ENCODE data around the gene KRTAP12-4. TPM values are rescaled to one million over a fixed set of nuclear protein-coding genes. Genes with fewer than 3 reads are reported as not detected.
"Not testable (repeated sequence)": the region's sequence is repeated elsewhere in the genome, so short reads cannot be mapped to it uniquely, and the experiment has no call there.

Gene KRTAP12-4
- total RNA-seq, 1 donor from 2014 or later: not detected

DNA sequence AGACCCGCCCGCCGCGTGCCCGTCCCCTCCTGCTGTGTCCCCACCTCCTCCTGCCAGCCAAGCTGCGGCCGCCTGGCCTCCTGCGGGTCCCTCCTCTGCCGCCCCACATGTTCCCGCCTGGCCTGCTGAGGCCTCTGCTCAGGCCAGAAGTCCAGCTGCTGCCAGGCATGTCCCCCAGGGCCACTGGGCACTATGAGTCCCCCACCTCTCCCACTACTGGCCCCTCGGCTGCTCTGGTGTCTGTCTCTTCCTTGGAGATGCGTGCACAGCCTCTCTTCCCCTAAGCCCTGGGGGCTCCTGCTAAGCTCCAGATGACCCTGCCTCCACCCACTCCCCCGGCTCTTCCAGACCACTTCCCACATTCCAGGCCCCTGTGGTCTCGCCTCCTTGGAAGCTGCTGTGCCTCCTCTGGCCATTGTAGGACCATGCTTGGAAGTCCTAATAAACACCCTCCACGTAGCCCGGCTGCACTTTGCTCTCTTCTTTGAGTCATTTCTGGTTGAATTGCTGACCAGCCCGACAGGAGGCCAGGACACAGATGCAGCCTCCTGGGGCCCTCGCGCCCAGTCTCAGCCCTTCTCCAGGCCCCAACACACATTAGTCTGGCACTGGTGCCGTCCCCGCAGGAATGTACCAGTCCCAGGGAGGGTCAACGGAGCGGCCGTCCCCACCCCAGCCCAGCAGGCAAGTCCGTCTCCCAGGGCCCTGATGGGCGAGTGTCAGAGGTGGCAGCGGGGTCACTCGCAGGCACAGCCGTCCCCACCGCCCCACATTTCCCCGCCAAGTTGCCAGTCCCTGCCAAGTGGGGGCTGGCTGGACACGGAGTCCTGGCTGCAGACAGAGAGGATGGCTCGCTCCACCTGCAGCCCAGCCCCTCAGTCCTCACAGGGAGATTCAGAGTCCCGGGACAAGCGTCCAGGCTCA, 43.6 kb upstream of the KRTAP12-4 start:
- no peak overlapping the region for H3K9ac ChIP-seq (ENCODE audit: low read depth in 1 of 3, low read length in 3 of 3)
- peaks cover 53 to 59% (median 59%) of the 10 kb centered on the region in 3 donors for H3K27me3 ChIP-seq (ENCODE audit: control insufficient read depth in 3 of 3, insufficient read depth in 3 of 3, low read length in 3 of 3)
- peaks cover 0 to 5% (median 3%) of the 10 kb centered on the region in 3 donors for H3K9me3 ChIP-seq (ENCODE audit: control insufficient read depth in 3 of 3, low read length in 3 of 3)
- no peaks in the 10 kb centered on the region for H3K4me1 ChIP-seq (ENCODE audit: control insufficient read depth in 3 of 3, insufficient read depth in 3 of 3, low read length in 3 of 3)
- no peaks in the 10 kb centered on the region for H3K36me3 ChIP-seq (ENCODE audit: control insufficient read depth in 3 of 3, insufficient read depth in 3 of 3, low read length in 3 of 3)
- H3K27ac ChIP-seq (ENCODE audit: low read depth, low read length): no peak overlapping the region
- no peak overlapping the region for H3K4me3 ChIP-seq (ENCODE audit: low read length in 3 of 3)

DNA sequence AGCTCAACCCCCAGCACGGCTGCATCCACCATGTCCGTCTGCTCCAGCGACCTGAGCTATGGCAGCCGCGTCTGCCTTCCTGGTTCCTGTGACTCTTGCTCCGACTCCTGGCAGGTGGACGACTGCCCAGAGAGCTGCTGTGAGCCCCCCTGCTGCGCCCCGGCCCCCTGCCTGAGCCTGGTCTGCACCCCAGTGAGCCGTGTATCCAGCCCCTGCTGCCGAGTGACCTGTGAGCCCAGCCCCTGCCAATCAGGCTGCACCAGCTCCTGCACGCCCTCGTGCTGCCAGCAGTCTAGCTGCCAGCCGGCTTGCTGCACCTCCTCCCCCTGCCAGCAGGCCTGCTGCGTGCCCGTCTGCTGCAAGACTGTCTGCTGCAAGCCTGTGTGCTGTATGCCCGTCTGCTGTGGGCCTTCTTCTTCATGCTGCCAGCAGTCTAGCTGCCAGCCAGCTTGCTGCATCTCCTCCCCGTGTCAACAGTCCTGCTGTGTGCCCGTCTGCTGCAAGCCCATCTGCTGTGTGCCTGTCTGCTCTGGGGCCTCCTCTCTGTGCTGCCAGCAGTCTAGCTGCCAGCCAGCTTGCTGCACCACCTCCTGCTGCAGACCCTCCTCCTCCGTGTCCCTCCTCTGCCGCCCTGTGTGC, 42.8 kb upstream of the KRTAP12-4 start, which contains the start of gene KRTAP10-12:
TSS of gene KRTAP10-12 (plus strand) at position 1 of the 639 bp plus-strand sequence. CDS start at position 31, 30 bp downstream.
- H3K27ac ChIP-seq (ENCODE audit: low read depth, low read length); H3K36me3 ChIP-seq (ENCODE audit: control insufficient read depth in 3 of 3, insufficient read depth in 3 of 3, low read length in 3 of 3); H3K4me1 ChIP-seq (ENCODE audit: control insufficient read depth in 3 of 3, insufficient read depth in 3 of 3, low read length in 3 of 3); H3K4me3 ChIP-seq (ENCODE audit: low read length in 3 of 3); H3K9ac ChIP-seq (ENCODE audit: low read depth in 1 of 3, low read length in 3 of 3): not testable (repeated sequence)
- Histone ChIP-seq H3K27me3 (ENCODE audit: control insufficient read depth in 3 of 3, insufficient read depth in 3 of 3, low read length in 3 of 3) (peaks cover 45 to 52% (median 51%) of the 10 kb centered on the region in 3 donors), H3K9me3 (ENCODE audit: control insufficient read depth in 3 of 3, low read length in 3 of 3) (peaks cover 3 to 11% (median 5%) of the 10 kb centered on the region in 3 donors)

DNA sequence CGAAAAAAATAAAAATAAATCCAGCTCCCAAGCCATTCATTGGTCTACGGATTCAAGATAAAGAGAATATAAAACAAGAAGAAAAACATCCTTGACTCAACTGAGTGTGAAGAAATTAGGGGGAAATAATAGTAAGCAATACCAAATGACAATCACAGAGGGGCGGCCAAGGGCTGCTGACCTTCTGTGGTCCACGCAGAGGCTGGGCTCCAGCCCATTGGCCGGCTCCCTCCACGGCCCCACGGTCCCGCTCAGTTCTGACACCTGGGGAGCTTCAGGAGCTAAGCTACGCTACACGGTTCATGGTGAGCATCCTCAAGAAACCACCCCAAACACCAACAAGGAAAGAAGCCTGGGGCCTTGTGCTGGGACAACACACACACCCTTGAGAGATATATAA, 42.1 kb upstream of the KRTAP12-4 start:
- Histone ChIP-seq H3K4me1 (ENCODE audit: control insufficient read depth in 3 of 3, insufficient read depth in 3 of 3, low read length in 3 of 3) (no peaks in the 10 kb centered on the region), H3K9me3 (ENCODE audit: control insufficient read depth in 3 of 3, low read length in 3 of 3) (peaks cover 3 to 11% (median 5%) of the 10 kb centered on the region in 3 donors), H3K27ac (ENCODE audit: low read depth, low read length) (no peak overlapping the region), H3K36me3 (ENCODE audit: control insufficient read depth in 3 of 3, insufficient read depth in 3 of 3, low read length in 3 of 3) (no peaks in the 10 kb centered on the region), H3K9ac (ENCODE audit: low read depth in 1 of 3, low read length in 3 of 3) (no peak overlapping the region), H3K27me3 (ENCODE audit: control insufficient read depth in 3 of 3, insufficient read depth in 3 of 3, low read length in 3 of 3) (peaks cover 38 to 45% (median 44%) of the 10 kb centered on the region in 3 donors), H3K4me3 (ENCODE audit: low read length in 3 of 3) (no peak overlapping the region)

DNA sequence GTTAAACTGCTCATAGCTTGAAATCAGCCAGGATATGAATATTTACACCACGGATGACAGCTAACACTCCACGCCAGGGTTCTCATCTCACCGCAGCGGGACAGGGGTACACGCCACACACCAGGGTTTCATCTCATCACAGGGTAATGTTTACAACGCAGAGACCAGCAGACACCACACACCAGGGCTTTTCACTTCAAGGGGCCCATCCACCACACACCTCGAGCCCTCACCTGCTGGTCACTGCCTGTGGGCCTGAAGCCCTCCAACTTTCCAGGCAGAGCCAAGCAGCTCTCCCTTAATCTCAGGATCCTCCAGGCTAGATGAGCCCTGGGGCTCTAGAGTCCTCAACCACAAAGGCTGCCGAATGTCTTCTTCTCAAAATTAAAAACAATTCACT, 41.2 kb upstream of the KRTAP12-4 start:
- Histone ChIP-seq H3K27me3 (ENCODE audit: control insufficient read depth in 3 of 3, insufficient read depth in 3 of 3, low read length in 3 of 3) (peaks cover 28 to 36% (median 35%) of the 10 kb centered on the region in 3 donors), H3K4me1 (ENCODE audit: control insufficient read depth in 3 of 3, insufficient read depth in 3 of 3, low read length in 3 of 3) (no peaks in the 10 kb centered on the region), H3K36me3 (ENCODE audit: control insufficient read depth in 3 of 3, insufficient read depth in 3 of 3, low read length in 3 of 3) (no peaks in the 10 kb centered on the region), H3K9ac (ENCODE audit: low read depth in 1 of 3, low read length in 3 of 3) (no peak overlapping the region), H3K9me3 (ENCODE audit: control insufficient read depth in 3 of 3, low read length in 3 of 3) (peaks cover 3 to 11% (median 5%) of the 10 kb centered on the region in 3 donors), H3K4me3 (ENCODE audit: low read length in 3 of 3) (no peak overlapping the region), H3K27ac (ENCODE audit: low read depth, low read length) (no peak overlapping the region)

DNA sequence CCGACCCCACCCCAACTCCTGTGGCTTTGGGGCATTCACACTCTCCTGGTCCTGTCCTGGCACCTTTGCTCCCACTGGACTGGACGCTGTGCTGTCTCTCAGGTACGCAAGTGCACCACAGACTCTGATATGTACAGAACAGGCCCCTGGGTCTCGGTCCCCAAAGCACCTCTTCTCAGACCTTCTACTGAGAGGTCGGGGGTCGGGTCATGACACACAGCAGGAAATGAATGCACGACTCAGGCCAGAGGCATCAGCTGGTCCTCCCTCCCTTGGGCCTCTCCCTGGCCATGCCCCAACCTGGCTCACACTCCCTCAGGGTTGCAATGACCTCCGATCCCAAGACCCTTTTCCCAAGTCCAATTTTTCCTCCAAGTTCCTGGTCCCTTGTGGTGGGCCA, 40.7 kb upstream of the KRTAP12-4 start:
- Histone ChIP-seq H3K9ac (ENCODE audit: low read depth in 1 of 3, low read length in 3 of 3) (no peak overlapping the region), H3K9me3 (ENCODE audit: control insufficient read depth in 3 of 3, low read length in 3 of 3) (peaks cover 3 to 11% (median 5%) of the 10 kb centered on the region in 3 donors), H3K4me3 (ENCODE audit: low read length in 3 of 3) (no peak overlapping the region), H3K36me3 (ENCODE audit: control insufficient read depth in 3 of 3, insufficient read depth in 3 of 3, low read length in 3 of 3) (no peaks in the 10 kb centered on the region), H3K4me1 (ENCODE audit: control insufficient read depth in 3 of 3, insufficient read depth in 3 of 3, low read length in 3 of 3) (no peaks in the 10 kb centered on the region), H3K27me3 (ENCODE audit: control insufficient read depth in 3 of 3, insufficient read depth in 3 of 3, low read length in 3 of 3) (peaks cover 24 to 31% (median 30%) of the 10 kb centered on the region in 3 donors), H3K27ac (ENCODE audit: low read depth, low read length) (no peak overlapping the region)

DNA sequence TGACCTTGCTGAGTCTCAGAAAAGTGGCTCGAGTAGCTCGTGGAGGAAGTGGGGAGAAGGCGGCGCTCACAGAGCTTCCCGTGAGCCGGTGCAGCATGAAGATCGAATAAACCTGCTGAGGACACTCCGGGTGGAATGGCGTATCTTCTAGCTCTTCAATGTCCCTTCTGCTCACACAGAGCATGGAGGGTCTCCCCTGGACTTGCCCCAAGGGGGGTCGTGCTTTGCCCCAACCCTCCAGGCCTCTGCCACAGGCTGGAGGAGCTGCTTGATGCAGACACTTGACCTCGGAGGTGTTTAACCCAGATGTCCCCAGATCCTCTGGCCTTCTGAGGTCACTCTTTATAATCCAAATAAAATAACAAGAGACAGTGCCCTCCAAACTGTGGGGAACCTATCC, 40.3 kb upstream of the KRTAP12-4 start:
- H3K9me3 ChIP-seq (ENCODE audit: control insufficient read depth in 3 of 3, low read length in 3 of 3): peaks cover 3 to 11% (median 5%) of the 10 kb centered on the region in 3 donors
- no peaks in the 10 kb centered on the region for H3K36me3 ChIP-seq (ENCODE audit: control insufficient read depth in 3 of 3, insufficient read depth in 3 of 3, low read length in 3 of 3)
- H3K27me3 ChIP-seq (ENCODE audit: control insufficient read depth in 3 of 3, insufficient read depth in 3 of 3, low read length in 3 of 3): peaks cover 20 to 27% (median 26%) of the 10 kb centered on the region in 3 donors
- H3K9ac ChIP-seq (ENCODE audit: low read depth in 1 of 3, low read length in 3 of 3): no peak overlapping the region
- H3K27ac ChIP-seq (ENCODE audit: low read depth, low read length): no peak overlapping the region
- no peaks in the 10 kb centered on the region for H3K4me1 ChIP-seq (ENCODE audit: control insufficient read depth in 3 of 3, insufficient read depth in 3 of 3, low read length in 3 of 3)
- H3K4me3 ChIP-seq (ENCODE audit: low read length in 3 of 3): no peak overlapping the region

DNA sequence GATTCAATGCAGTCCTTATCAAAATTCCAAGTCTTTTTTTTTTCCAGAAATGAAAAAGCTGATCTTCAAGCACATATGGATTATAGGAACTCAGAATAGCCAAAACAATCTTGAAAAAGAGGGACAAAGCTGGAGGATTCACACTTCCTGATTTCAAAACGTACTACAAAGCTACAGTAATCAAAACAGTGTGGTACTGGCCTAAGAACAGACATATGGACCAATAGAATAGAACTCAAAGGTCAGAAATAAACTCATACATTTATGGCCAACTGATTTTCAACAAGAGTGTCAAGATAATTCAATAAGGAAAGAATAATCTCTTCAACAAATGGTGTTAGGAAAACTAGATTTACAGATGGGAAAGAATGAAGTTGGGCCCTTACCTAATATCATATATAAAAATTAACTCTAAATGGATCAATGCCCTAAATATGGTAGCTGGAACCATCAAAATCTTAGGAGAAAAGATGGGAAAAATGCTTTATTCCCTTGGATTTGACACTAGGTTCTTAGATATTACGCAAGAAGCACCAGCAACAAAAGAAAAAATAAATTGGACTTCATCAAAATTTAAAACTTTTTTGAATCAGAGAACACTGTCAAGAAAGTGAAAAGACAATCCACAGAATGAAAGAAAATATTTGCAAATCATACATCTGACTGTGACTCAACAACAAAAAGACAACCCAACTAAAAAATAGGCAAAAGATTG, 38.5 kb upstream of the KRTAP12-4 start:
- no peak overlapping the region for H3K27ac ChIP-seq (ENCODE audit: low read depth, low read length)
- H3K9ac ChIP-seq (ENCODE audit: low read depth in 1 of 3, low read length in 3 of 3): no peak overlapping the region
- H3K27me3 ChIP-seq (ENCODE audit: control insufficient read depth in 3 of 3, insufficient read depth in 3 of 3, low read length in 3 of 3): peaks cover 11 to 26% (median 16%) of the 10 kb centered on the region in 3 donors
- H3K4me3 ChIP-seq (ENCODE audit: low read length in 3 of 3): no peak overlapping the region
- no peaks in the 10 kb centered on the region for H3K36me3 ChIP-seq (ENCODE audit: control insufficient read depth in 3 of 3, insufficient read depth in 3 of 3, low read length in 3 of 3)
- no peaks in the 10 kb centered on the region for H3K4me1 ChIP-seq (ENCODE audit: control insufficient read depth in 3 of 3, insufficient read depth in 3 of 3, low read length in 3 of 3)
- peaks cover 3 to 11% (median 5%) of the 10 kb centered on the region in 3 donors for H3K9me3 ChIP-seq (ENCODE audit: control insufficient read depth in 3 of 3, low read length in 3 of 3)

DNA sequence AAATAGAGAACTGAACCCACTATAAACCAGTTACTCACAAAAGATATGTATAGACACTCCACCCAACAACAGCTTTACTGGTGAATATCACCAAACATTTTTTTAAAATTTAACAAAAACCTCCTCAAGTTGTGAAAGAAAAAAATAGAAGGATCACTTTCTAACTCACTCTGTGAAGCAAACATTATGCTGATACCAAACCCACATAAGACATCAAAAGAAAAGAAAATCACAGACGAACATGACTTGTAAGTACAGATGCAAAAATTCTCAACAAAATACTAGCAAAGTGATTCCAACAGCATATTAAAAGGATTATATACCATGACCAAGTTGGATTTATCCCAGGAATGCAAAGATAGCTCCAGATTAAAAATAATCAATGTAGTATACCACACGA, 37.2 kb upstream of the KRTAP12-4 start:
- no peak overlapping the region for H3K9ac ChIP-seq (ENCODE audit: low read depth in 1 of 3, low read length in 3 of 3)
- H3K27me3 ChIP-seq (ENCODE audit: control insufficient read depth in 3 of 3, insufficient read depth in 3 of 3, low read length in 3 of 3): peaks cover 10 to 28% (median 21%) of the 10 kb centered on the region in 3 donors
- no peaks in the 10 kb centered on the region for H3K36me3 ChIP-seq (ENCODE audit: control insufficient read depth in 3 of 3, insufficient read depth in 3 of 3, low read length in 3 of 3)
- no peak overlapping the region for H3K4me3 ChIP-seq (ENCODE audit: low read length in 3 of 3)
- H3K9me3 ChIP-seq (ENCODE audit: control insufficient read depth in 3 of 3, low read length in 3 of 3): peaks cover 3 to 11% (median 5%) of the 10 kb centered on the region in 3 donors
- no peaks in the 10 kb centered on the region for H3K4me1 ChIP-seq (ENCODE audit: control insufficient read depth in 3 of 3, insufficient read depth in 3 of 3, low read length in 3 of 3)
- H3K27ac ChIP-seq (ENCODE audit: low read depth, low read length): no peak overlapping the region

DNA sequence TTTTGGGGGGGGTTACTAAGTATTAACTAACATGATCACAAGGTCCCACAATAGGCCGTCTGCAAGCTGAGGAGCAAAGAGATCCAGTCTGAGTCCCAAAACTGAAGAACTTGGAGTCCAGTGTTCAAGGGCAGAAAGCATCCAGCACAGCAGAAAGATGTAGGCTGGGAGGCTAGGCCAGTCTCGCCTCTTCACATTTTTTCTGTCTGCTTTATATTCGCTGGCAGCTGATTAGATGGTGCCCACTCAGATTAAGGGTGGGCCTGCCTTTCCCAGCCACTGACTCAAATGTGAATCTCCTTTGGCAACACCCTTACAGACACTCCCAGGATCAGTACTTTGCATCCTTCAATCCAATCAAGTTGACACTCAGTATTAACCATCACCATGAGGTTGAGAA, 35.3 kb upstream of the KRTAP12-4 start:
- H3K36me3 ChIP-seq (ENCODE audit: control insufficient read depth in 3 of 3, insufficient read depth in 3 of 3, low read length in 3 of 3); H3K4me3 ChIP-seq (ENCODE audit: low read length in 3 of 3); H3K4me1 ChIP-seq (ENCODE audit: control insufficient read depth in 3 of 3, insufficient read depth in 3 of 3, low read length in 3 of 3); H3K27ac ChIP-seq (ENCODE audit: low read depth, low read length); H3K9ac ChIP-seq (ENCODE audit: low read depth in 1 of 3, low read length in 3 of 3): not testable (repeated sequence)
- Histone ChIP-seq H3K9me3 (ENCODE audit: control insufficient read depth in 3 of 3, low read length in 3 of 3) (peaks cover 2 to 11% (median 5%) of the 10 kb centered on the region in 3 donors), H3K27me3 (ENCODE audit: control insufficient read depth in 3 of 3, insufficient read depth in 3 of 3, low read length in 3 of 3) (peaks cover 11 to 38% (median 28%) of the 10 kb centered on the region in 3 donors)
